ENCODE data around the gene DDA1. TPM values are rescaled to one million over a fixed set of nuclear protein-coding genes. Genes with fewer than 3 reads are reported as not detected.
"Not testable (repeated sequence)": the region's sequence is repeated elsewhere in the genome, so short reads cannot be mapped to it uniquely, and the experiment has no call there.

DDA1 gene
- total RNA-seq, 2 experiments from 2014 or later = 37.2 to 37.5 TPM

- Mint-ChIP-seq H3K4me3 (no peak overlapping the region), H3K36me3 (no peaks in the 10 kb centered on the region), H3K27ac (no peak overlapping the region), H3K4me1 (ENCODE audit: low read depth) (no peaks in the 10 kb centered on the region), H3K27me3 (no peaks in the 10 kb centered on the region), H3K9me3 (no peaks in the 10 kb centered on the region)
- ChIA-PET CTCF (interaction anchor here (1.2 kb wide), 1 partner anchor 26 kb away, joined by 4 read pairs; no protein-coding TSS in a partner anchor), POLR2A (no interaction called here)
- DNase-seq = no peak
- intact Hi-C loops (cut with micrococcal nuclease) = no loop called here
These were observed 50.8 kb downstream of the DDA1 start for GRCh38 chr19:17359905-17360800.

- CTCF ChIA-PET = interaction anchor here (0.6 to 0.8 kb wide), 2 partner anchors 20 to 104 kb away, joined by 3 read pairs; no protein-coding TSS in a partner anchor
- H3K4me3 Mint-ChIP-seq; H3K36me3 Mint-ChIP-seq; H3K27me3 Mint-ChIP-seq; H3K9me3 Mint-ChIP-seq; intact Hi-C loops (cut with micrococcal nuclease); DNase-seq; POLR2A ChIA-PET; H3K4me1 Mint-ChIP-seq (ENCODE audit: low read depth); H3K27ac Mint-ChIP-seq: not testable (repeated sequence)
These were observed 54.7 kb downstream of the DDA1 start for GRCh38 chr19:17363852-17364605.

GRCh38 chr19:17365361-17365760, 56.0 kb downstream of the DDA1 start:
- DNase-seq = no peak
- peaks cover 7% of the 10 kb centered on the region for H3K27me3 Mint-ChIP-seq
- H3K4me3 Mint-ChIP-seq = no peak overlapping the region
- H3K4me1 Mint-ChIP-seq (ENCODE audit: low read depth) = peaks cover 5% of the 10 kb centered on the region
- ChIA-PET CTCF (no interaction called here), POLR2A (no interaction called here)
- no peaks in the 10 kb centered on the region for H3K36me3 Mint-ChIP-seq
- H3K27ac Mint-ChIP-seq = no peak overlapping the region
- no peaks in the 10 kb centered on the region for H3K9me3 Mint-ChIP-seq
- intact Hi-C loops (cut with micrococcal nuclease) = no loop called here

- peaks cover 5% of the 10 kb centered on the region for H3K4me1 Mint-ChIP-seq (ENCODE audit: low read depth)
- intact Hi-C loops (cut with micrococcal nuclease) = no loop called here
- CTCF ChIA-PET = interaction anchor here (0.7 kb wide), 1 partner anchor 34 kb away, joined by 3 read pairs; no protein-coding TSS in a partner anchor
- H3K36me3 Mint-ChIP-seq = no peaks in the 10 kb centered on the region
- no peak overlapping the region for H3K4me3 Mint-ChIP-seq
- DNase-seq = no peak
- POLR2A ChIA-PET = no interaction called here
- no peak overlapping the region for H3K27ac Mint-ChIP-seq
- peaks cover 9% of the 10 kb centered on the region for H3K27me3 Mint-ChIP-seq
- no peaks in the 10 kb centered on the region for H3K9me3 Mint-ChIP-seq
These were observed 60.7 kb downstream of the DDA1 start for GRCh38 chr19:17370026-17370587.

Other genes with a start within 250 kb of the DDA1 start
- 10 to 100 TPM; 34.9 to 36.8 TPM for gene HAUS8, start 234.1 kb upstream of the DDA1 start, total RNA-seq
- 100 to 1,000 TPM; 100 to 104 TPM for gene MYO9B, start 233.8 kb upstream of the DDA1 start, total RNA-seq
- gene USE1, start 94.2 kb upstream of the DDA1 start, total RNA-seq = 10 to 100 TPM; 24.6 to 28.5 TPM
- 10 to 100 TPM; 17.6 to 17.9 TPM for gene OCEL1, start 83.3 kb upstream of the DDA1 start, total RNA-seq
- gene NR2F6, start 63.6 kb upstream of the DDA1 start, total RNA-seq = 10 to 100 TPM; 10.2 to 10.4 TPM
- gene USHBP1, start 44.8 kb upstream of the DDA1 start, total RNA-seq = under 1 TPM in 1 of 2 experiments, not detected in 1; 0.24 TPM
- gene BABAM1, start 42.1 kb upstream of the DDA1 start, total RNA-seq = 100 to 1,000 TPM; 110 TPM
- gene ANKLE1, start 27.7 kb upstream of the DDA1 start, total RNA-seq = 10 to 100 TPM; 10.5 to 10.7 TPM
- gene ABHD8, start 6.1 kb upstream of the DDA1 start, total RNA-seq = 1 to 10 TPM; 7.7 to 7.9 TPM
- 10 to 100 TPM; 92.9 to 93.7 TPM for gene MRPL34, start 3.7 kb upstream of the DDA1 start, total RNA-seq
- gene ANO8, start 25.3 kb downstream of the DDA1 start, total RNA-seq = 1 to 10 TPM; 5.8 to 6.0 TPM
- gene GTPBP3, start 28.0 kb downstream of the DDA1 start, total RNA-seq = 10 to 100 TPM; 37.7 to 41.4 TPM
- under 1 TPM in 1 of 2 experiments, not detected in 1; 0.14 TPM for gene PLVAP, start 67.8 kb downstream of the DDA1 start, total RNA-seq
- 1 to 10 TPM; 1.4 to 2.3 TPM for gene CCDC194, start 84.6 kb downstream of the DDA1 start, total RNA-seq
- 100 to 1,000 TPM; 156 to 164 TPM for gene BST2, start 96.1 kb downstream of the DDA1 start, total RNA-seq
- 10 to 100 TPM; 36.5 to 42.4 TPM for gene MVB12A, start 110.5 kb downstream of the DDA1 start, total RNA-seq
- not detected for gene TMEM221, start 139.1 kb downstream of the DDA1 start, total RNA-seq
- gene NXNL1, start 151.4 kb downstream of the DDA1 start, total RNA-seq = not detected
- gene SLC27A1, start 161.0 kb downstream of the DDA1 start, total RNA-seq = 1 to 10 TPM; 4.5 to 4.8 TPM
- 10 to 100 TPM; 70.1 to 70.5 TPM for gene PGLS, start 202.1 kb downstream of the DDA1 start, total RNA-seq
- 10 to 100 TPM; 46.6 to 46.8 TPM for gene COLGALT1, start 246.1 kb downstream of the DDA1 start, total RNA-seq